NCI-H2029 treated with DMSO at 0.1 percent for 48 hours (cell line): ENCODE data around the gene MAN2B2.
A peak's percentile ranks its signal among the peaks of the same experiment; 100 is the strongest.

Experiments used
- DNase-seq: peaks from one replicate; lab custom pipeline; 2025; lab: John Stamatoyannopoulos, UW

Gene MAN2B2

DNA sequence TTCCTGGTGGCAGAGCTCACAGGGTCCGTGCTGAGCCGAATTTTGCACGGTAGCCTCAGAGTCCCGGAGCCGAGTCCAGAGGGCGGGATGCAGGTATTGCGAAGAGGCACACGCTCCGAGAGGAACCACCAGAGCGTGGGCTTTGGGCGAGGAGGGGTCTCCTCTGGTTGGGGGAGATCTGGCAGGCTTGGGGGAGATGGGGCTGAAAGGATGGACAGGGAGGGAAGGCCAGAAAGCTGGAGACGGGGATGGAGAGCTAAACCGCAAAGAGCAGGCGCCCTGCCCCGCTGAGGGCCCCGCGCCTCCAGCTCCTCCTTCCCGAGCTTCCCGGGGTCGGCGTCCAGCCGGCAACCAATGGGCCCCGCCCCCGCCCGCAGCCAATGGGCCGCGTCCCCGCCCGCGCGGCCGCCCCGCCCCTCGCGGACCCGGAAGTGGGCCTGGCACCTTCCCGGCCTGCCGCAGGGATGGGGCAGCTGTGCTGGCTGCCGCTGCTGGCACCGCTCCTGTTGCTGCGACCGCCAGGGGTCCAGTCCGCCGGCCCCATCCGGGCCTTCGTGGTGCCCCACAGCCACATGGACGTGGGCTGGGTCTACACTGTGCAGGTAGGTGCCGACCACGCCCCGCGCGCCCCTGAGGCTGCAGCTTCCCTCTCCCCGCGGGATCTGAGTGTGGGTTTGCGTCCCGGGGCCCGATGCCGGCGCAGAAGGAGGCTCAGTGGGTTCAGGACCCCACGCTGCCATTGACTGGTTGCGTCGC lies at the start of gene MAN2B2:
TSS of gene MAN2B2 (plus strand) at position 443 of the 756 bp plus-strand sequence. CDS start at position 465, 22 bp downstream.
- DNase-seq, result peak; percentile 31

DNA sequence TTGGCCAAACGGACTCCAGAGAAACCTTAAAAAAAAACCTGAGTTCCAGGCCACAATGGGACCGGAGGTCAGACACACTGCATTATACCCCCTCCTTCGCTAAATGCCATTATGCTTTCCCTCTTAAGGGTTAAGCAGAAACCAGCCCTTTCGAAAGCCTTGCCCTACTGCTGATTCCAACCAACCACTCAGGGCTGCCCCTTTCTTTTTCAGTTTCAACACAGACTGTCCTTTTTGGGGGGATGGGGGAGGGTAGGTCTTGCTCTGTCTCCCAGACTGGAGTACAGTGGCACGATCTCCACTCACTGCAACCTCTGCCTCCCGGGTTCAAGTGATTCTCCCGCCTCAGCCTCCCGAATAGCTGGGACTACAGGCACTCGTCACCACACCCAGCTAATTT lies 49.5 kb upstream of the MAN2B2 start:
- no peak for DNase-seq

GRCh38 chr4:6526156-6526555 lies 48.8 kb upstream of the MAN2B2 start:
- no peak for DNase-seq

DNA sequence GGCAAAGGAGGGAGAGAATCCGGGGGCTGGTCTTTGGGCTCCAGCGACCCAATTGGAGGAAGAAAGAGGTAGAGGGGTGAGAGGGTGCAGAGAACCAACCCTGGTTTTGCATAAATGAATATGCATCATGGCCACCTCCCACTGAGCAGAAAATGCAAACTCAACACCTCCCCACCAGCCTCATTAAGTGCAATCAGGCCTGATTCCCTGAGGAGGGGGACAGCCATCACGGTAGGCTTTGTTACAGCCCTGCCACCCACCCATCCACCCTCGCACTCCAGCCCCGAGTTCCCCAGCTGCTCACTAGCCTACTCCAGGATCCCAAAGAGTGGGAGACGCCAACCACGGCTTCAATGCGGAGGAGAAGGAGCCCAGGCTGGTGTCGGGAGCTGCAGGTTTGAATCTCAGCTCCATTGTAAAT lies 48.3 kb upstream of the MAN2B2 start:
- DNase-seq, result no peak

GRCh38 chr4:6527259-6527658 lies 47.7 kb upstream of the MAN2B2 start:
- DNase-seq, result no peak

- no peak for DNase-seq
These were observed 47.0 kb upstream of the MAN2B2 start for GRCh38 chr4:6527683-6528595.

DNA sequence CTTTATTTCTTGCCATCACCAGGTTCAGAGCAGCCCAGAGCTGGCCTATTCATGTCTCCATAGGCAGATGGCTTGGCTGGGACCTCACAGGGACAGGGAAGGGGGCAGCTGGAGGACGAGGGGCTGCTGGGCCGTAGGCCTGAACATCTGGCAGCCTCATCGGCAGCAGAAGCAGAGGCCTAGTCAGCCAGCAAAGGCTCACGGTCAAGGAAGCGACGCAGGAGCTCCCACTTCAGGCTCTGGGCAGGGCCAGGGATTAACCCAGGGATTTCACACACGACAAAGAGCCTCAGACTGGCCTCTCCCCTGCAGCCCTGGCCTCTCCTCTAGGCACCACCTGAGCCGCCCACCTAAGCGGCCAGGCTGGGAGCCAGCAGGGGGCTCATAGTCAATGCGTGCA lies 46.0 kb upstream of the MAN2B2 start:
- DNase-seq, result no peak

- no peak for DNase-seq
These were observed 44.7 kb upstream of the MAN2B2 start for GRCh38 chr4:6530301-6530700.

DNA sequence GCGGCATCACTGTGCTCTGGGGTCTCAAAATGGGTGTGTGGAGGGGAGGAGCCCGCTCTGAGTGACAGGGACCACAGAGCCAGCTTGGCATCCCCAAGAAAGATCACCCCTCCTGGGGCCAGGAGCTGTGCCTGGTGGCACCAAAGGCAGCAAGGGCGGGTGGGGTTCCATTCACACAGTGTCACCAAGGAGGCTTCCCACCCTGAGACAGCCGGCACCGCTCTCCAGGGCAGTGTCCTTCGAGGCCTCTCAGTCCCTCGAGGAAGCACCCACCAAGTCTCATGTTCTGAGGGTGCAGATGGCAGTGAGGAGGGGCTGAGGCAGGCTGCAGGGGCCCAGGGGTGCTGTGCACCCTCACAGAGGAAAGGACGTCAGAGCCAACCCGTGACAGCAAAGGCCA lies 44.0 kb upstream of the MAN2B2 start:
- DNase-seq, result no peak

- no peak for DNase-seq
These were observed 42.9 kb upstream of the MAN2B2 start for GRCh38 chr4:6532102-6532501.

DNA sequence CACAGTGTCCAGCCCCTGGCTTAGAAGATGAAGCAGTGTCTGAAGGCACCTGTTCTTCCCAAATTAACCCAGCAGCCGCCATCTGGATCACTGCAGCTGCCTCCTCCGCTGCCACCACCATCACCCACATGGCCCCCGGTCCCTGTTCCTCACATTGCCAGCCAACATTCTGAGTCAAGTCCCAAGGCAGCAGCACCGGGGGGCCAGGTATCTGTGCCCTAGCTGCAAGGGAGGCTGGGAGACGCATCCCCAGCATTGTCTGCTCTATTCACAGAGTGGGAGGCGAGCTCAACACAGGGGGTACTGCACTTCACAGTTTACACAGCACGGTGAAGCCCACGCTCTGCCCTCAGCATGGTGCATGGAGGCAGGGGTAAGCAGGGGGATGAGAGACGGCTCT lies 42.3 kb upstream of the MAN2B2 start:
- DNase-seq, result no peak

GRCh38 chr4:6534050-6534449 lies 40.9 kb upstream of the MAN2B2 start:
- no peak for DNase-seq

GRCh38 chr4:6534618-6535328 lies 40.2 kb upstream of the MAN2B2 start:
- no peak for DNase-seq

DNA sequence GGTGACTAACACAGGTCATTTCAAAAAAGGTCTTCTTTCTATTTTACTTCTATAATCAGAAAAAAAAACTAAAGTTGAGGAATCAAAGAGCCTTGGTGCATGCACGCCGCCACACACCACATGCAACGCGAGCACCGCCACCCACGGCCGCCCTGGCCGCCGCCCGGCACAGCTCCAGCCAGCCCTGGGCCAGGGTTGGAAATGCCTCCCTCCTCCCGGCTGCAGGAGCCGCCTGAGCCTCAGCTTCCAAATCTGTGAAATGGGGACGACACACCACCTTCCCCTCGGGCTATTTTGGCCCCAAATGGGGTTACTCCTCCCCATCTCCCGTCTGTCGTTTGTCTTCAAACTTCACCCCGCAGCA lies 39.7 kb upstream of the MAN2B2 start:
- DNase-seq, result no peak

- DNase-seq, result no peak
These were observed 39.3 kb upstream of the MAN2B2 start for GRCh38 chr4:6535706-6536105.

- no peak for DNase-seq
These were observed 36.9 kb upstream of the MAN2B2 start for GRCh38 chr4:6538111-6538510.

DNA sequence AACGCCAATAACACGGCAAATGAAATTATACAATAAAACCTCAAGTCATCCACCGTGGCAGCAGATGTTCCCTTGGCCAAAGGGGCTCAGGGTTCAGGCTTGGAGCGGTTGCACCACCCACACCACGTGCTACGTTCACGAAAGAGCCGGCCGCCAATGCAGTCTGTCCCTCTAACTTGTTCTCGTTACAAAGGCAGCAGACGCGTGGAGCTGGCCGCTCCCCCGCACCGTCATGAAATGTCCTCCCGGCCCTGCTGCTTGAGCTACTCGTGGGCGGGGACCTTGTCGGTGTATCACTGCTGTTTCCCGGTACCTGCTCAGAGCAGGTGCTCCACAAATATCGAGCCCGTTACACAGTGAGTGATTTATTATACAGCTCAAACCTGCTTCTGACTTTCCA lies 36.4 kb upstream of the MAN2B2 start:
- DNase-seq, result no peak

DNA sequence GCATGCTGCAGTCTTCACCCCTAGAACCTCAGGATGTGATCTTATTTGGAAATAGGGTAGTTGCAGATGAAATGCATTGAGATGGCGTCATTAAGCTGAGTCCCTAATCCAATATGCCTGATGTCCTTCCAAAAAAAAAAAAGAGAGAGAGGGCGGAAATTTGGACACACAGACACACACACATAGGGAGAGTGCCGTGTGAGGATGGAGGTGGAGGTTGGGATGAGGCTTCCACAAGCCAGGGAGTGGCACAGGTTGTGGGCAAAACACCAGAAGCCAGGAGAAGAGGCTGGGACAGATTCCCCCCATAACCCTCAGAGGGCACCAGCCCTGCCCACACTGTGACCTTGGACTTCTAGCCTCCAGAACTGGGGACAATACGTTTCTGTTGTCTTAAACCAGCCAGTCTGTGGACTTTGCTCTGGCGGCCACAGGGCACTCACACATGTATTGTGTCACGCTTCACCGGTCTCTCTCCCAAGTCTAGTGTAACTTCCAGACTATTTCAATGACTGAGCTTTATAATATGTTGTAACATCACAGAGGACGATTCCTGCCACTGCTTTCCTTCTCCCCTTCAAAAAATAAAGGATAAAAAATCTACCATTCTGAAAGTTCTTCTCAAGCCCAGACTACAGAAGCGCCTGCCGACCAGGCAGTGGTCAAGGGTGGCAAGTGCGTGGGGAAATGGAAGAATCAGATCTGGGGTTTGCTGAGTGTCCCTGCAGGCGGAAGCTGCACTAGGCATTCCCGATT lies 35.8 kb upstream of the MAN2B2 start:
- no peak for DNase-seq

DNA sequence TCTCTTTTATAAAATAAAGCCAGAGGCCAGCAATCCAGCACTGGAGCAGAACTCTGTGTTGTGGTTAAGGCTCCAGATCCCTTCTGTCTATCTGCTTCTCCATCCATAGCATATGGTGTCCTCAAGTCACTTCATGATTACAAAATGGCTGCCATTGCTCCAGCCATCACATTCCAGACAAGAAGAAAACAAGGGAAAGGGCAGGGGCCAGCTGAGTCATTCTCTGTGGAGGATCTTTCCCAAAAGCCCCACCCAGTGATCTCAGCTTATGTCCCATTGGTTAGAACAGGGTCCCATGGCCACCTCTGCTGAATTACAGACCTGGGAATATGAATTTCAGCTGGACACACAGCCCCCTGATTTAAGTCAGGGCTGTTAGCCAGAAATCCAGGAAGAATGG lies 34.1 kb upstream of the MAN2B2 start:
- DNase-seq, result no peak

DNA sequence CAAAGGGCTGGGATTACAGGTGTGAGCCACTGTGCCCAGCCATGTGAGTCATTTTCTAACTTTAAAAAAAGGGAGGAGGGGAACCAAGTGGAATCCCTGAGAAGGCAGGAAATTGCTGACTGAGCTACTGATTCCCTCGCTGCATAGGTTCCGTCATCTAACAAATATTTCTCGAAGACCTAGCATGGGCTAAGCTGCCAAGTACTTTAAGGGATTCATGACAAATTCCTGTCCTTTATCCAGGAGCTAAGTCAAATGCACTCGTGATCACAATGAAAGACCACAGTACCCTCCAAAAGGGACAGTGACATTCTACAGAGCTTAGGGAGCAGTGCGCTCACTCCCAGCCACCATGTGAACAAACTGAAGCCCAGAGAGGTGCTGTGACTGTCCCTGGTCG lies 33.2 kb upstream of the MAN2B2 start:
- DNase-seq, result no peak

DNA sequence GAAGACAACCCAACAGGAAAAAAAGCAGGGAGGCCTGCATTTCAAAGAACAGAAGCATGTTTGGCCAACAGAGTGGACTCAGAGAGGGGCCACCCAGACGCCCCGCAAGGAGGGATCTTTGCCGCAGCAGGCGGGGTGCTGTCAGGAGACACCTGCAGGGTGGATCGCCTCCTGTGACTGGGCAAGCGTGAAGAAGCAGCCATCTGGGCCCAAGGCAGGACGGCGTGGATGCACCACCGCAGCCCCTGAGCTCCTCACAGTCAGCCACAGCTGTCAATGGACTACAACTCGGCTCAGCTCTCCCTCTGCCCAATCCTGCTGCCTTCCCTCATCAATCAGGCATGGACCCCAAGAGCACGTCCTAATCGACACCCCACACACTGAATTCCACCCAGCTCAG lies 32.0 kb upstream of the MAN2B2 start:
- DNase-seq, result no peak

GRCh38 chr4:6546091-6546490 lies 28.9 kb upstream of the MAN2B2 start:
- no peak for DNase-seq
